GM20431 (cell line): ENCODE results near the gene RASGRP2.

Experiments used
- in situ Hi-C: fragments of 300-500 bp; cut with MseI, MboI; formaldehyde crosslinking; loops from one replicate; pipeline ENCODE4 v1.15.0; 2020; ENCODE audit warnings: low sequenced_read_pairs; ENCODE audit not compliant: unreplicated experiment

Gene RASGRP2

GRCh38 chr11:64759131-64759721 lies 15.3 kb upstream of the RASGRP2 start:
- in situ Hi-C loops, result no loop called here

GRCh38 chr11:64758330-64759079 lies 14.6 kb upstream of the RASGRP2 start:
- in situ Hi-C loops, result no loop called here

- in situ Hi-C loops, result no loop called here
Observed at GRCh38 chr11:64757549-64758329, 13.8 kb upstream of the RASGRP2 start.

GRCh38 chr11:64755681-64756361 lies 11.9 kb upstream of the RASGRP2 start:
- in situ Hi-C loops, result no loop called here

- in situ Hi-C loops, result no loop called here
Observed at GRCh38 chr11:64754919-64755662, 11.1 kb upstream of the RASGRP2 start.

GRCh38 chr11:64754124-64754918 lies 10.4 kb upstream of the RASGRP2 start:
- in situ Hi-C loops, result no loop called here

- in situ Hi-C loops, result no loop called here
Observed at GRCh38 chr11:64753380-64754123, 9.6 kb upstream of the RASGRP2 start.

- in situ Hi-C loops, result no loop called here
Observed at GRCh38 chr11:64753019-64753379, 9.1 kb upstream of the RASGRP2 start.

- in situ Hi-C loops, result no loop called here
Observed at GRCh38 chr11:64752175-64752970, 8.4 kb upstream of the RASGRP2 start.

- in situ Hi-C loops, result no loop called here
Observed at GRCh38 chr11:64751580-64751979, 7.6 kb upstream of the RASGRP2 start.

- in situ Hi-C loops, result no loop called here
Observed at GRCh38 chr11:64751136-64751535, 7.2 kb upstream of the RASGRP2 start.

- in situ Hi-C loops, result no loop called here
Observed at GRCh38 chr11:64750361-64751054, 6.6 kb upstream of the RASGRP2 start.

- in situ Hi-C loops, result no loop called here
Observed at GRCh38 chr11:64747961-64748665, 4.2 kb upstream of the RASGRP2 start.

GRCh38 chr11:64746486-64746885 lies 2.5 kb upstream of the RASGRP2 start:
- in situ Hi-C loops, result no loop called here

- in situ Hi-C loops, result no loop called here
Observed at GRCh38 chr11:64745521-64746328, 1.8 kb upstream of the RASGRP2 start.

GRCh38 chr11:64745189-64745520 lies 1.2 kb upstream of the RASGRP2 start:
- in situ Hi-C loops, result no loop called here
